ENCODE results near the gene RABAC1. TPM values are rescaled to one million over a fixed set of nuclear protein-coding genes. Genes with fewer than 3 reads are reported as not detected.

RABAC1 gene
- total and polyA plus RNA-seq, 9 of the 15 experiments (the other 6 are each of a cell fraction or from before 2014, with no cell fraction given), result 2.4 to 28.1 (median 9.3) TPM

- TF ChIP-seq MYBL2 (IDR thresholded peaks at IDR 0.05; ENCODE audit: low read depth), result no peak
- no peak for TF ChIP-seq MYBL2 (CRISPR knock-in tag; IDR thresholded peaks at IDR 0.05; ENCODE audit: borderline replicate concordance)
- no peak for TF ChIP-seq NONO (IDR thresholded peaks at IDR 0.05; ENCODE audit: low read depth in 2 of 2, low read length in 1 of 2)
- peak; percentile 11; the same call in 1 of the 2 replicates for TF ChIP-seq BHLHE40 (IDR thresholded peaks at IDR 0.05; ENCODE audit: low read length)
- TF ChIP-seq GTF2E2 (tag; IDR thresholded peaks at IDR 0.05), result no peak
- no peak for TF ChIP-seq POLR2AphosphoS2 (IDR thresholded peaks at IDR 0.05; ENCODE audit: low read length)
- TF ChIP-seq MLLT1 (IDR thresholded peaks at IDR 0.05), result peak; percentile 62 to 72; a peak in 2 of 4 replicates
- no peak for TF ChIP-seq ZNF398 (CRISPR knock-in tag; IDR thresholded peaks at IDR 0.05)
- no peak for TF ChIP-seq ZNF280A (IDR thresholded peaks at IDR 0.05; ENCODE audit: low read depth, partially characterized antibody)
- TF ChIP-seq PHB (CRISPR knock-in tag; IDR thresholded peaks at IDR 0.05), result no peak
- TF ChIP-seq ZNF586 (CRISPR knock-in tag; conservative IDR thresholded peaks at IDR 0.05), result no peak
- no peak for TF ChIP-seq E2F3 (CRISPR knock-in tag; IDR thresholded peaks at IDR 0.05)
- peak; percentile 27 to 35; a peak in 3 of 4 replicates for TF ChIP-seq TRIM24 (IDR thresholded peaks at IDR 0.05)
- no peak for TF ChIP-seq DDX20 (tag; IDR thresholded peaks at IDR 0.05; ENCODE audit: low read depth)
- no peak for TF ChIP-seq RBM14 (IDR thresholded peaks at IDR 0.05; ENCODE audit: borderline replicate concordance, insufficient read depth, low read depth, low read length)
- no peak for TF ChIP-seq ATF1 (CRISPR knock-in tag; IDR thresholded peaks at IDR 0.05)
- peak; percentile 41 for TF ChIP-seq ATF1 (tag; IDR thresholded peaks at IDR 0.05)
- TF ChIP-seq PBX2 (CRISPR knock-in tag; IDR thresholded peaks at IDR 0.05; ENCODE audit: low read depth), result no peak
- no peak for TF ChIP-seq PBX2 (tag; conservative IDR thresholded peaks at IDR 0.05; ENCODE audit: low read depth)
- peak; percentile 95 for TF ChIP-seq LARP7 (IDR thresholded peaks at IDR 0.05)
- no peak for TF ChIP-seq ZNF282 (CRISPR knock-in tag; IDR thresholded peaks at IDR 0.05)
These were observed 30.2 kb downstream of the RABAC1 start (continued) for GRCh38 chr19:41928754-41929535.
